GM12874 (cell line): Measurements from ENCODE around the gene BCL7C.

Source experiments
- TF ChIP-seq, protein P1 (sequence below): IDR thresholded peaks from 2 replicates; pipeline ENCODE4 v1.5.1; 2011; ENCODE audit warnings: low read depth, mild to moderate bottlenecking, control low read depth, low read length, moderate library complexity; ENCODE audit not compliant: insufficient read depth

BCL7C gene

DNA sequence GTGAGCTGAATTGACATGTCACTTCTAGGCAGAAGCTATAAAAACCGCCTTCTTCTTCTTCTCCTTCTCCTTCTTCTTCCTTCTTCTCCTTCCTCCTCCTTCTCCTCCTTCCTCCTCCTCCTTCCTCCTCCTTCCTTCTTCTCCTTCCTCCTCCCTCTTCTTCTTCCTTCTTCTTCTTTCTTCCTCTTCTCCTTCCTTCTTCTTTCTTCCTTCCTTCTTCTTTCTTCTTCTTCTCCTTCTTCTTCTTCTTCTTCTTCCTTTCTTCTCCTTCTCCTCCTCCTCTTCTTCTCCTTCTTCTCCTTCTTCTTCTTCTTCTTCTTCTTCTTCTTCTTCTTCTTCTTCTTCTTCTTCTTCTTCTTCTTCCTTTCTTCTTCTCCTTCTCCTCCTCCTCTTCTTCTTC, 24.7 kb upstream of the BCL7C start:
- TF ChIP-seq, protein P1, sequence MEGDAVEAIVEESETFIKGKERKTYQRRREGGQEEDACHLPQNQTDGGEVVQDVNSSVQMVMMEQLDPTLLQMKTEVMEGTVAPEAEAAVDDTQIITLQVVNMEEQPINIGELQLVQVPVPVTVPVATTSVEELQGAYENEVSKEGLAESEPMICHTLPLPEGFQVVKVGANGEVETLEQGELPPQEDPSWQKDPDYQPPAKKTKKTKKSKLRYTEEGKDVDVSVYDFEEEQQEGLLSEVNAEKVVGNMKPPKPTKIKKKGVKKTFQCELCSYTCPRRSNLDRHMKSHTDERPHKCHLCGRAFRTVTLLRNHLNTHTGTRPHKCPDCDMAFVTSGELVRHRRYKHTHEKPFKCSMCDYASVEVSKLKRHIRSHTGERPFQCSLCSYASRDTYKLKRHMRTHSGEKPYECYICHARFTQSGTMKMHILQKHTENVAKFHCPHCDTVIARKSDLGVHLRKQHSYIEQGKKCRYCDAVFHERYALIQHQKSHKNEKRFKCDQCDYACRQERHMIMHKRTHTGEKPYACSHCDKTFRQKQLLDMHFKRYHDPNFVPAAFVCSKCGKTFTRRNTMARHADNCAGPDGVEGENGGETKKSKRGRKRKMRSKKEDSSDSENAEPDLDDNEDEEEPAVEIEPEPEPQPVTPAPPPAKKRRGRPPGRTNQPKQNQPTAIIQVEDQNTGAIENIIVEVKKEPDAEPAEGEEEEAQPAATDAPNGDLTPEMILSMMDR = no peak

DNA sequence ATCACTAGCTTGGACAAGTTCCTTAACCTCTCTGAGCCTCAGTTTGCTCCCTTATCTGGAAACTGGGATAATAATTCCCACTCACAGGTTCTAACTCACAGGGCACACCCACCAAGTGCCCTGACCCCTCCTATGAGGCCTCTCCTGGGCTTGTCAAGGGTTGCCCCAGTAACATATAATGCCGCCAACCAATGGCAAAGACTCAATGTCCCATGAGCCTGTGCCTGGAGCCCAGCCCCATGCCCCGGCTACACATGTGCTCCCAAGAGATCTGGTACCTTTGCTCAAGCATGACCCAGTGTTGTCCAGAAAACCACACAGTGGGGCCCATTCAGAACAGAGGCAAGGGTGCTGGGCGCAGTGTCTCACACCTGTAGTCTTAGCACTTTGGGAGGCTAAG, 21.0 kb upstream of the BCL7C start:
- TF ChIP-seq, protein P1 = no peak

DNA sequence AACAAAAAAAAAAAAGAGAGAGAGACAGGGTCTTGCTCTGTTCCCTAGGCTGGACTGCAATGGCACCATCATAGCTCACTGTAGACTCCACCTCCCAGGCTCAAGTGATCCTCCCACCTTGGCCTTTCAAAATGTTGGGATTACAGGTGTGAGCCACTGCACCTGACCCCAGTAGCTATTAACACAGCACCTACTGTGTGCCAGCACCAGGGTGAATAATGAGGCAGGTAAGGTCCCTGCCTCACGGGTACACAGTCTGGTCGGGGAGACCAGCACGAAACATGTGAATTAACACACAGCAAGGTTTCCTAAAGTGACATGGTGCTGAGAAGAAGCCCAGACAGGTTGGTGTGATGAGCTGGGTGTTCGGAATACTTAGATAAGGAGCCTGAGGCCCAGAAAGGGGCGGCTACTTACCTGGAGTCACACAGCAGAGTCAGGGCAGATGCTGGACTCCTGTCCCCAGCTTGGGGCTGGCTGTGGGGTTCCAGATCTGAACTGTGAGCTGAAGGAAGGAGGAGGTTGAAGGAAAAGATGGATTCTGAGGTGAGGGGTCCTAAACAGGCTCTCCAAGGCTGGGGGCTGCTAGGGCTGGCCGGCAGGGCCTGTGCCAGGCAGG, 19.0 kb upstream of the BCL7C start:
- TF ChIP-seq, protein P1 = no peak

DNA sequence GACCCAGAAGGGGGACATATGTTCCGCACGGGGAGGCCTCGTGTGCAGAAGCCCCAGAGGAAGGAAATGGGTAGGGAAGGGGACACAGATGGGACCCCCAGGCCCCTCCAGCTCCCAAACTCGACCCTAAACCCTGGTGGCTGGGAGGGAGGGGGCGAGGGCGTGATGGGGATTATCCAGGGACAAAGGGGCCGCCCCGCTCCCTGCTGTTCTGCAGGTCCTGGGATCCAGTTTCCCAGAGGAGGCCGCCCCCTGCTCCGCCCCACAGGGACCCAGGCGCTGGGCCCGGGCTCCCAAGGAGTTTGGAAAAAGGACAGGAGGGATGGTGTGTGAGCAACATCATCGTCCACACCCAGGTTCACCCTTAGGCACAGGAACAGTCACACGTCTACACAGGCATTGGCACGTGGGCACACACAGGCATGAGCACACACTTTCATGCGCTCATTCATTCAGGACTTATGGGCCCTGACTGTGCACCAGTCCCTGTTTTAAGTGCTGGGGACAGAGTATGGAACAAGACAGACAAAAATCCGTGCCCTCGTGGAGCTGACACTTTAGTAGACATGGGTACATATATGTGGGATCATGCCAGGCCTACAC, 16.7 kb upstream of the BCL7C start:
- TF ChIP-seq, protein P1 = no peak

DNA sequence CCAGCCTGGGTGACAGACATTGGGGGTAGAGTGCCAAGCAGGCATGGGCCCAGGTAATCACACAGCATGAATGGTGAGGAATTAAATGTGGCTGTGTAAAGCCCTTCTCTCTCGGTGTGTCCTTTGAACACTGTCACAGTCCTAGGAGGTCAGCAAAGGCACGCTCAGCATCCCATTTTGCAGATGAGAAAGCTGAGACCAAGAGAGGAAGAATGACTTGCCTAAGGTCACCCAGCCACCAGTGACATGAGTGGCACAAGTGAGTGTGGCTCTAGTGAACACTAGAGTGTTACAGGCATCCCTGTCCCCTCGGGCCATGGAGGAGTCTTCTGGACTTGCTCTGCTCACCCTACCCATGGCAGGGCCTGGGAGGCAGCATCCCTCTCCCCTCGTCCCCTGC, 13.2 kb upstream of the BCL7C start:
- TF ChIP-seq, protein P1 = no peak

DNA sequence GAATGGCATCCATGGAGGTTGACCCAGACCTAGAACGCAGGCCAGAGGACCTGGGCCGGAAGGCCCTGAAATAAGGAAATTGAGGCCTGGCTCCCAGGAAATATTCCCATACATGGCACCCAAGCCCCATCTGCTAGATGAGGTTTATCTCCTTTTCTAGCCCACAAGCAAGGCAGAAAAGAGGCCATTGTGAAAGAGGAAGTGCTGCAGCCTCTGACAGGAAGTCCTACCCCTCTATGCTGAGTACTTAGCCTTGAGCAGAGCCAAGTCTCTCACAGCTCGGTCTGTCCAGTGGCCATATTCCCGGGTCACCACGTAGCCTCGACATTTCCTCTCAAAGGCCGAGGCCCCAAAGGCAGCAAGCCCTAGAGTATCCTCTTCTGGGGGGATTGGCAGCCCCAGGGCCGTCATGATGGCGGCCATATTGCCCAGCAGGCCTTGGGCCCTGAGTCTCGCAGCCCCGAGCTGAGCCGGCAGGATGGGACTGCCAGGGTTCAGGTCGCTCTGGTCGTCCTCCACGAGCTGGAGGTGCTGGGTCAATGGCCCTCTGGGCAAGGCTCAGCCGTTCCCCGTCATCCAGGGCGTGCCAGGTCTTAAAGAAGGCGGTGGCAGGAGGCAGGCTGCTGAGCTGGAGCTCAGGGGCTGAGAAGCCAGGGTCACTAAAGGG, 10.4 kb upstream of the BCL7C start:
- TF ChIP-seq, protein P1 = no peak

DNA sequence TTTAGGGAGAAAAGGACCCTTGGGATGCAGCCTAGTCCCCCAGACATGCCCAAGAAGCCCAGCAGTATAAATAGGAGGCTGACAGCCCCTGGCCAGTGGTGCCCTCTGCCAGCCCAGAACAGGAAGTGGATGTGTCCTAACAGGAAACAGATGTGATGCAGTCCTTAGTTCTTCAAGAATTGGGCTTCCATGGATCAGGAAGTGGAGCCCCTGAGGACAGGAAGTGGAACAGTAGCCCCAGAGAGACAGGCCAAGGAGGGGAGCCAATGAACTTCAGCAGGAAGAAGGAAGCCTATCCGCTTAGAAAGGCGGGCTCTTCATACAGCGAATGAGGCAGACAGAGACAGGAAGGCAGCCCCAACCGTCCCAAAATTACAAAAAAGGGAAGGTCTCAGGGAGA, 9.7 kb upstream of the BCL7C start:
- TF ChIP-seq, protein P1 = no peak
